ENCODE results near the gene TBC1D14. TPM values are rescaled to one million over a fixed set of nuclear protein-coding genes. Genes with fewer than 3 reads are reported as not detected.
A peak's percentile ranks its signal among the peaks of the same experiment; 100 is the strongest.

Gene TBC1D14
- total and polyA plus RNA-seq, 9 of the 15 experiments (the other 6 are each of a cell fraction or from before 2014, with no cell fraction given) = 2.1 to 59.6 (median 44.8) TPM

- POLR2A ChIA-PET = interaction anchor here (0.6 to 0.9 kb wide), 2 partner anchors 11 to 82 kb away, joined by 3 to 5 read pairs; no protein-coding TSS in a partner anchor
- in situ Hi-C loops (cut with MboI) (no loop called here), intact Hi-C loops (cut with micrococcal nuclease) (no loop called here)
- Histone ChIP-seq H3K4me2 (ENCODE audit: insufficient read depth, low read length) (no peak overlapping the region), H3K9me1 (ENCODE audit: control insufficient read depth, insufficient read depth, low read length) (peaks cover 3% of the 10 kb centered on the region), H4K20me1 (replicated peaks; ENCODE audit: control insufficient read depth, insufficient read depth, low read length) (peaks cover 33% of the 10 kb centered on the region), H3K79me2 (ENCODE audit: control insufficient read depth, insufficient read depth, low read length) (peaks cover 90% of the 10 kb centered on the region), H2AFZ (ENCODE audit: low read depth, low read length) (no peak overlapping the region), H3K27ac (ENCODE audit: extremely low read depth, low read depth, low read length) (no peak overlapping the region), H3K4me3 (no peak overlapping the region), H3K27me3 (ENCODE audit: control insufficient read depth in 2 of 2, insufficient read depth in 2 of 2, low read length in 2 of 2) (no peaks in the 10 kb centered on the region), H3K4me1 (replicated peaks in 1 of 2; ENCODE audit: control insufficient read depth in 2 of 2, insufficient read depth in 2 of 2, low read length in 2 of 2) (peaks cover 18 to 40% of the 10 kb centered on the region in 2 experiments), H3K9ac (ENCODE audit: insufficient read depth in 1 of 2, low read depth in 2 of 2, low read length in 2 of 2) (peak overlapping the region in 1 of 2 experiments; percentile 65; a peak in 1 of 4 replicates), H3K9me3 (replicated peaks; ENCODE audit: control insufficient read depth, insufficient read depth, low read depth, low read length) (no peaks in the 10 kb centered on the region), H3K36me3 (ENCODE audit: control insufficient read depth, insufficient read depth, low read length) (peaks cover 11% of the 10 kb centered on the region; the same call in 1 of the 3 replicates)
- ATAC-seq (no peak), DNase-seq (ENCODE audit: extremely low read depth in 1 of 4, low spot score in 3 of 4) (no peak), FAIRE-seq (no peak)
- BruUV-seq (replicated peaks) = no TSS peak
- CTCF ChIA-PET (ENCODE audit: low intra/inter-chr PET ratio) = no interaction called here
- 87% methylated on average over 16 of the region's 17 CpGs for WGBS (ENCODE audit: insufficient coverage, low coverage, missing lambda C conversion rate)
- no peak for TF ChIP-seq PCBP2 (IDR thresholded peaks at IDR 0.05; ENCODE audit: low read depth, low read length, poor library complexity, severe bottlenecking)
- no peak for TF ChIP-seq ZNF197 (CRISPR knock-in tag; IDR thresholded peaks at IDR 0.05; ENCODE audit: low read depth)
- TF ChIP-seq DIDO1 (tag; IDR thresholded peaks at IDR 0.05; ENCODE audit: low read depth) = no peak
- no peak for TF ChIP-seq SMARCC2 (IDR thresholded peaks at IDR 0.05; ENCODE audit: low read depth)
- no peak for TF ChIP-seq ZNF431 (CRISPR knock-in tag; IDR thresholded peaks at IDR 0.05)
- no peak for TF ChIP-seq ADNP (tag; IDR thresholded peaks at IDR 0.05)
- no peak for TF ChIP-seq ZBTB12 (CRISPR knock-in tag; IDR thresholded peaks at IDR 0.05)
These were observed 45.8 kb downstream of the TBC1D14 start for GRCh38 chr4:6955261-6955911.

All from K562 (cell line).